Stimulated activated CD4-positive, alpha-beta T cell treated with anti-CD3 and anti-CD28 coated beads, Interleukin-2, amount 100 ng/mL, for 4 hours (primary cell): ENCODE data around the gene MYCBPAP.
A peak's percentile ranks its signal among the peaks of the same experiment; 100 is the strongest.

Source experiments
- DNase-seq: peaks from one replicate; pipeline ENCODE4 v3.0.0-alpha.2; 2020; ENCODE audit warnings: low read depth

MYCBPAP gene, protein sequence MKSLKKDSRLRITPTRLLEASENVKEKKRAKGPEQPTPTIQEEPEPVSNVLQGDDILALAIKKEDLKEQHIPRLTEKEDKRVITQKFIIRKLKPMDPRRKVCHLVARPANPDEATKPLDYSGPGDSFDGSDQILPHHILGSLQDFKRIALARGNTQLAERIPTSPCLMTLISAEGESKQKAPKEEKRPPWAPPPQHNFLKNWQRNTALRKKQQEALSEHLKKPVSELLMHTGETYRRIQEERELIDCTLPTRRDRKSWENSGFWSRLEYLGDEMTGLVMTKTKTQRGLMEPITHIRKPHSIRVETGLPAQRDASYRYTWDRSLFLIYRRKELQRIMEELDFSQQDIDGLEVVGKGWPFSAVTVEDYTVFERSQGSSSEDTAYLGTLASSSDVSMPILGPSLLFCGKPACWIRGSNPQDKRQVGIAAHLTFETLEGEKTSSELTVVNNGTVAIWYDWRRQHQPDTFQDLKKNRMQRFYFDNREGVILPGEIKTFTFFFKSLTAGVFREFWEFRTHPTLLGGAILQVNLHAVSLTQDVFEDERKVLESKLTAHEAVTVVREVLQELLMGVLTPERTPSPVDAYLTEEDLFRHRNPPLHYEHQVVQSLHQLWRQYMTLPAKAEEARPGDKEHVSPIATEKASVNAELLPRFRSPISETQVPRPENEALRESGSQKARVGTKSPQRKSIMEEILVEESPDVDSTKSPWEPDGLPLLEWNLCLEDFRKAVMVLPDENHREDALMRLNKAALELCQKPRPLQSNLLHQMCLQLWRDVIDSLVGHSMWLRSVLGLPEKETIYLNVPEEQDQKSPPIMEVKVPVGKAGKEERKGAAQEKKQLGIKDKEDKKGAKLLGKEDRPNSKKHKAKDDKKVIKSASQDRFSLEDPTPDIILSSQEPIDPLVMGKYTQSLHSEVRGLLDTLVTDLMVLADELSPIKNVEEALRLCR

DNA sequence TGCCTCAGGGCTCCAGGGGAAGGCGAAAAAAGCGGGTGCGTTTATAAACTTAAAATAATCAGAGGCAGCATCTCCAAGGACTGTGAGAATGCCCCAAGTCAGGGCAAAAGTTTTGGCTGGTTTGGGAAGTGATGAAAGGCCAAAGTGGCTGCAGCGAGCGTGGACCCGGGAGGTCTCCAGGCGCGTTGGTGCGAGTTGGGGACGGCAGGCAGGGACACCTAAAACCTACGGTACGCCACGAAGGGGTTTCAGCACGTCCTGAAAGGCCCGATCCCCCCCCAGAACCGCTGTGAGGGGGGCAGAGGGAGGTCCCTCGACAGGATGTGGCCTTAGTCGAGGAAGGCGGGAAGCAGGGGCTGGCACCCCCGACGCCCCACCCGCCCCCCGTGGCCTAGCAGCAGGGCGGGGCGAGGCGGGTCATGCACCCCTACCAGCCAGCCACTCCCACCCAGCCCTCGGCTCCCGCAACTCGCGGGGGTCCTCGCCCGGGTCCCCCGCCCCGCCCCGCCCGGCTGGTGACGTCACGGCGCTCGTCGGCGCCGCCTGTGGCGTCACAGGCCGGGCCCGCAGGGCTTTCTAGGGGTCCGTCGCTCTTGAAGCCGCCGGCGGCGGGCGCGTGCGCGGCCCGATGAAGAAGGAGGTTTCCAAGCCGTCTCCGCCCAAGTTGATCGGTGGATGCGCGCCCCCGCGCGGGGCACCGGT is at the start of gene MYCBPAP:
Gene MYCBPAP (plus strand): TSS at position 569 of the 702 bp plus-strand sequence. CDS start 236 bp downstream, outside the sequence.
- peak; percentile 60 for DNase-seq

DNA sequence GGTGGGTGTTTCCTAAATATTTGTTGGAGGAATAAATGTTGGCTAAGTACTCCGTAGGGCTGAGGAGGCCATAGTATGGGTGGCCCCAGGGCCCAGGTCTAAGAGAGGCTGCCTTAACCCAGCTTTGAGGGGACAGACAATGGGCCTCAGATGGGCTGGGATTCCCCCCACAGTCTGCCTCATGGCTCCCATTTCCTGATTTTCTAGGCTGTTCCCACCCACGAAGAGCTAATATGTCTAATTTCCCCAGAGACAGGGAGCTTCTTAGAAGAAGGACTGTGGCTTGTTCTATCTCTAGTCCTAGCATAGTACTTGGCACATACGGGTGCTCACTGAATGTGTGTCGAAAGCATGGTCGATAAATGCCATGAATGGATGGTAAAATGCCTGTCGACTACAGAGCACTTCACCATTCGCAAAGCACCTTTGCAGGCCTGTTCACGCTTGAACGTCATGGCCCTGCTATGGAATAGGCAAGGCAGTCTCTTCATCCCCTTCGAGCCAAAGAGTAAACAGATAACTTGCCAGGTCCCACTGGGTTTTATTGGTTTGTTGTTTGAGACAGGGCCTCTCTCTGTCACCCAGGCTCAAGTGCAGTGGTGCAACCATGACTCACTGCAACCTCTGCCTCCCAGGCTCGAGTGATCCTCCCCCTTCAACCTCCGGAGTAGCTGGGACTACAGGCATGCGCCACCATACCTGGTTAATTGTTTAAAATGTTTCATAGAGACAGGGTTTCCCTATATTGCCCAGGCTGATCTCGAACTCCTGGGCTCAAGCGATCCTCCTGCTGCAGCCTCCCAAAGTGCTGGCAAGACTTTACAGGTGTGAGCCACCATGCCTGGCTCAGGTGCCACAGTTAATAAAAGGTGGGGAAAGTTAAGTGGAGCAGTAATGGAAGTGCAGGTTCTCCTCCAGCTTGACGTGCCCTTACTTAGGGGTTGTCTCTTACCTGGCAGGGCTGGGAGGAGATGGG is 49.2 kb upstream of the MYCBPAP start:
- DNase-seq = no peak

DNA sequence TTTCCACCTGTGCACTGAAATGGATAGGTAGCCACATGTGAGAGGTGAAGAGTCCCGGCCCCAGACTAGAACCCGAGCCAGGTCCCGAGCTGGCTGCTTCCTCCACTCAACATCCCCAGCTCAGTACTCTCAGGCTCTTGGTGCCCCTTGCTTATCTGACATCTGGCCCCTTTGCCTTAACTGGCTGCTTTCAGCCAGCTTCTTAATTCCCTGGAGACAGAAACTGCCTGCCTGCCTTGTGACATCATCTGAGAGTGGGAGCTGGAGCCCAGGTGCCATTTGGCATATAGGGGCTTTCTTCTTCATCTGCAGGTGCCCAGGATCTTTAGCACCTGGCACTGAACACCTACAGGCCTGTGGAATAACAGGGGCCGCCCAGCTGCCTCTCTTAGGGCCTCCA is 48.5 kb upstream of the MYCBPAP start:
- DNase-seq = no peak

DNA sequence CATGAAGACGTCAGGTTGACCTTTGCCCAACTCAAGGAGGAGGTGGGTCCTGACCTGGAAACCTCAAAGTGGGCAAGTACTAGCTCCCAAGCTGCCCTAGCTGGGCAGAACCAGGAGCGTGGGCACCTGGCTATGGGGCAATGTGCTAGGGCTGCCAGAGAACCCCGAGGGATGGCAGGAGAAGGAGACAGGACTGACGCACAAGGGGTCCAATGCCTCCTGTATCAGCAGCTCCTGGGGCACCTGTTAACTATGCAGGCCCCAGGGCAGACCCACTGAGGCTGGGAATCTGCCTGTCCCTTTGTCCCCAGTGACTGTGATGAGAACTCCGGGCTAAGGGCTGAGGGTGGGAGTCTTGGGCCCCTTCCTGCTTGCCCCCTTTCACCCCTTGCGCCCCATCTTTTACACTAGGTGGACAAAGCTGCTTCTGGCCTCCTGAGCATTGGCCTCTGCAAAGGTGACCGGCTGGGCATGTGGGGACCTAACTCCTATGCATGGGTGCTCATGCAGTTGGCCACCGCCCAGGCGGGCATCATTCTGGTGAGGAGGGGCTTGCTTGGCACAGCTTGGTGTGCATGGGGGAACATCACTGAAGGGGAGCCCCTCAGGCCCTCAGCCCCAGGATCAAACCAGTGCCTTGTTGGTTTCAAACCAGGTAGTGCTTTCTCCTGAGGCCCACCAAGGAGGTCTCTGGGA is 47.3 kb upstream of the MYCBPAP start:
- DNase-seq = no peak

DNA sequence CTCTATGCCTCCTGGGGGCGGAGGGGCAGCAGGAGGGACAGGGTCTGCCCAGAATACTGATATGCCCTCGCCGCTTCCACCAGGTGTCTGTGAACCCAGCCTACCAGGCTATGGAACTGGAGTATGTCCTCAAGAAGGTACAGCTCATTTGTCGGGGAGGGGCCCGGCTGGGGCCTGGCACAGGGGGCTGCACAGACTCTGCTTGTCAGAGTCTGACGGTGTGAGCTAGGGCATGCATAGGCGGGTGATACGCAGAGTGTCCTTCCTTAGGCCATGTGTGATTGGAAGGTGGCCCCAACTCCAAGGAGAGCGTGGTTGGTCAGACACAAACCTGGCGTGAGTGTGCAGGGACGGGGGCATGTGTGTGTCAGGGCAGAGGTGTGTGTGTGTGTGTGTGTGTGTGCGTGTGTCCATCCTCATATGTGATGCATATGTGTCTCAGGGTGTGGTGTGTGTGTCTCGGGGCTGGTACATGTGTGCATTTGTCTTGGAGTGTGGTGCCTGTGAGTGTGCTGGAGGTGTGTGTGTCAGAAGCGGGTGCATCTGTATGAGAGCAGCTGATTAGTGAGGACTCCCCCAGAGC is 46.6 kb upstream of the MYCBPAP start:
- no peak for DNase-seq

DNA sequence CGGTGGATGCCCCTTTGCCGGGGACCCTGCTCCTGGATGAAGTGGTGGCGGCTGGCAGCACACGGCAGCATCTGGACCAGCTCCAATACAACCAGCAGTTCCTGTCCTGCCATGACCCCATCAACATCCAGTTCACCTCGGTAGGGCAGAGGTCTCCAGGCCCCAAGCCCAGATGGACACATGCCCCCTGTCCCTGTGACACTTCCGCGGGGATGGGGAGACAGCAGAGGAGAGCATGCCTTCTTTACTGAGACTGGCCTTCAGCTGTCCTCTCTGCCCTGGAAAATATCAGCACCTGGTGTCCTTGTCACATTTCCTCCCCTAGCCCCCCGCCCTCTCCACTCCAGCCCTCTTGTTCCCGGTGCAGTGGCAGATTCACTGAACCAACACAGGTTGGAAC is 45.8 kb upstream of the MYCBPAP start:
- no peak for DNase-seq

DNA sequence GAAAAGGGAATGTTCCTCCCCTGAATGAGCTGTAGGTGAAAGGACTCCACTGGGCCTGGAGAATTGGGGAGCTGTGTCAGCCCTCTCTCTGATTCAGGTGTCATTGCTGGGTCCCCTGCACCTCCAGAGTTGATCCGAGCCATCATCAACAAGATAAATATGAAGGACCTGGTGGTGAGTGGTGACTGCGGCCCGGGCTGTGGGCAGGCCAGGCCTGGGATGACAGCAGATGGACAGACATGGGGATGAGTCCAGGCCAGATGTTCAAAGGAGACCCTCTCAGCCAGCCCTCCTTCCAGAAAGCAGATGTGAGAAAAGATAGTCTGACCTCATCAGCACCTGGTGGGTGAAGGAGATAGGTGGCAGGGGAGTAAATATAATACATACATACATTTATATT is 44.1 kb upstream of the MYCBPAP start:
- no peak for DNase-seq

DNA sequence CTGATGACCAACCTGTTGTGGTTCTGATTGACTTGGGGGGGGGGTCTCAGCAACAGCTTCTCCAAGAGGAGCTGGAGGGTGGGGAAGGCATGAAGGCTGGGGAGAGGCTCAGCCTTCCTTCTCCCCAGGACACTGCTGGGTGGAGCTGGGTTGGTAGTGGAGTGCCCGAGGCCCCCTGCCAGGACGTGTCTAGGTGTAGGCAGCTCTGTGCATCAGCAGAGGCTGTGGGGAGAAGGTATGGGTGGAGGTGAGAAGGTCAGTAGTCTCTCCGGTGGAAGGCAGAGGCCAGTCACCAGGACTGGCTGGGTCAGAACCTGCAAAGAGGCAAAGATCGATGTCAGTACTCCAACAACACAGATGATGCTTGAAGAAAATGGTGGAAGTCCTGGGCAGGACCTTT is 43.5 kb upstream of the MYCBPAP start:
- no peak for DNase-seq

DNA sequence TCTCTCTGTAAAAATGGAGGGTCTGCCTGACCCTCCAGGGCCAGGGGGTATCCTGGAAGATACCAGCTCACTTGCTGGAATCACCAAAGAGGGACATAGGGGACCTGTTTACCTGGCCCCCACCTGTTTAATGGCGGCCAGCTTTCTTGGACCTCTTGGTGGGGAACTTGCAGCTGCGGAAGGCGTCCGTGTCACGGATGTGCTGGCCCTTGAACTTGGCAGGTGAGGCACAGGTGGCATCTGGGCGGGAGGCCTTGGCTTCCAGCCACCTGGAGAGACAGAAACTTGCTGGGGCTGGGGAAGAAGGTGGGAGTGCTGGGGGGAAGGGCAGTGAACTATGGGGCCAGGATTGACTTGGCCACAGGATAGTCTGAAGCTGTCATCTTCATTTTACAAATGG is 43.1 kb upstream of the MYCBPAP start:
- DNase-seq = no peak

DNA sequence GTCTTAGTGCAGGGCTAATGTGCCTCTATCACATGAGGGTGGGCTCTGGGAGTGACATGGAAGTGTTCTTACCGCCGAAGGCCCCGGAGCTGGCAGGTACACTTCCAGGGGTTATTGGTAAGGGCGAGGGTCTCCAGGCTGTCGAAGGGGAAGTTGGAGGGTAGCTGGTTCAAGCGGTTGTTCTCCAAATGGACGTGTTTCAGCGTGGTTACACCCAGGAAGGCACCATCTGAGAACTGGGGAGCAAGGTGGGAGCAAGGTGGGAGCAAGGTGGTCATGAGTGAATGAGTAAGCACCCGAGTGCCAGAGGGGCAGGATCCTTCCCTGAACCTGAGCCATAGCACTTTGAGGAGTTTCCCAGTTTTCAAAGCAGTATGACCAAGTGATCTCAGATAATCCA is 42.6 kb upstream of the MYCBPAP start:
- no peak for DNase-seq

DNA sequence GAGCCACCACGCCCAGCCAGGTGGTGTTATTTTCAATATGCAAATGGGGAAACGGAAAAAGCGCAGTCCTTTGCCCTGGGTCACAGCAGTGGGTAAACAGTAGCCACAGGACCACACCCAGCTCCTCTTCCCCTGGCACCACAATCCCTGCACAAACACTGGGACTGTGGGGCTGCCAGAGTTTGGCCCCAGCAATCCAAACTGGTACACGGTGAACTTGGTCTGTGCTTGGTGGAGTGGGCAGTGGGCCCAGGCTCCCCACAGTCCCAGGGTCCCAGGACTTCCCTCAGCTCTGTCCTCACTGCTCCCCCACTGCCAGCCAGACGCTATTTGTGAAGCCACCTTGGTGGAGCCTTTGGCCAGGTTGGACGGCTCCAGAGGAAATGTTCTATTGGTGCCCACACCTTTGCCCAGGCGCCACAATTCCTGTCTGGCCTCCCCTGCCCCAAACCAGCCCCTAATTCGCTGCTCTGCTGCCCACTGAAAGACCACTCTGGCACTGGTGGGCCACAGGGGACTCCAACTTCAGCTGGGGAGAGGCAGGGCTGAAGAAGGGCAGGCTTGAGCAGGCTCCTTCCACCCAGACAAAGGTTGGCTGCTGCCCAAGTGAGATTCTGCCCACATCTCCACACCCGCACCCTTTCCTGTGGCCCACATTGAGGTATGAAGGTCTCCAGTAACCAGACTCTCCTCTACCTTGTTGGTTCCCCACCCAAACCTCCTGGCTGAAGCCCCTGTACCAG is 41.7 kb upstream of the MYCBPAP start:
- no peak for DNase-seq

DNA sequence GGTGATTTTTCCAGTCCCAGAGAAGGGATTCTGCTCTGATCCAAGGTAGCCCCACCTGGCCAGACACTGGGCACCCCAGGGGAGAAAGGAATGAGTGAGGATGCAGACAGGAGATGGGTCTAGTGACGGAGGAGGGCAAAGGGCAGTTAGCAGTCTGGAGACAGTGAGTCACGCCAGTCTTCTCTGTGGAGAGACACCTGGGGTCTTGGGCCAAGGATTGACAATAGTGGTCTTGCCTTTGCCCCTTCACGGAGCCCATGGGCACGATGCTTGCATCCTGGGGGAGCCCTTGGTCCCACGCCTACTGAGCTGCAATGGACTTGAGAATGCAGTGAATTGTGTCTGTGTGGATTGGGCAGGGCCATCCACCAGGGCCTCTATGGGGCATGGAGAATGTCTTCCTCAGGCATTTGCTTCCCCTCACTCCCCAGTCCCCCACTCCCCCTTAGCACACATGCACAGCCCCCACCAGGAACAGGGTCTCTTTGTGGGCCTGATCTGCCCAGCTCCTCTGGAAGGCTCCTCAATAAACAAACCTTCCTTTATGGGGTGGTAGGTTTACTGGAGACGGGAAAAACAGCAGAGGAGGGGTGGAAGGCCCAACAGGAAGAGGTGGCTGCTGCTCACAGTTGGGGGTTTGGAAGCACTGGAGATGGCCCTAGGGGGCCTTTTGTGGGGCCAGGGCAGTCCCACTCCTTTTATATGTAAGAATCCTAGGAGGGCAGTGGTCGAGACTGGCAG is 41.0 kb upstream of the MYCBPAP start:
- DNase-seq = no peak

DNA sequence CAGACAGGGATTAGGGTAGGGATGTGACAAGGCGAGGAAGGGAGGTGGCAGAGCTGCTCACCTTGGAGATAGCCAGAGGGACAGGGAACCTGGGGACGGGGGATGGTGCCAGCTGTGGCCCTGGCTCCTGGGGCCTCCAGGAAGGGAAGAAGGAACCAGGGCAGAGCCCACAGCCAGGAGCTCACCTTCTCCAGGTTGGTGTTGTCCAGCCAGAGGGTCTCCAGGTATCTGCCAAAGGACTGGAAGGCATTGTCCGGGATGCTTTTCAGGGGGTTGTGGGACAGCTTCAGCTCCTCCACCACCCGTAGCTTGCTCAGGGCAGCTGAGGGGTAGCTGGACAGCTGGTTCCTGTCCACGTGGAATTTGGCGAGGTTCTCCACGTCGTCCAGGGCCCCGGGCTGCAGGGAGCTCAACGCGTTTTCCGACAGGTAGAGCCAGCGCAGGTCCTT is 40.4 kb upstream of the MYCBPAP start:
- DNase-seq = no peak

DNA sequence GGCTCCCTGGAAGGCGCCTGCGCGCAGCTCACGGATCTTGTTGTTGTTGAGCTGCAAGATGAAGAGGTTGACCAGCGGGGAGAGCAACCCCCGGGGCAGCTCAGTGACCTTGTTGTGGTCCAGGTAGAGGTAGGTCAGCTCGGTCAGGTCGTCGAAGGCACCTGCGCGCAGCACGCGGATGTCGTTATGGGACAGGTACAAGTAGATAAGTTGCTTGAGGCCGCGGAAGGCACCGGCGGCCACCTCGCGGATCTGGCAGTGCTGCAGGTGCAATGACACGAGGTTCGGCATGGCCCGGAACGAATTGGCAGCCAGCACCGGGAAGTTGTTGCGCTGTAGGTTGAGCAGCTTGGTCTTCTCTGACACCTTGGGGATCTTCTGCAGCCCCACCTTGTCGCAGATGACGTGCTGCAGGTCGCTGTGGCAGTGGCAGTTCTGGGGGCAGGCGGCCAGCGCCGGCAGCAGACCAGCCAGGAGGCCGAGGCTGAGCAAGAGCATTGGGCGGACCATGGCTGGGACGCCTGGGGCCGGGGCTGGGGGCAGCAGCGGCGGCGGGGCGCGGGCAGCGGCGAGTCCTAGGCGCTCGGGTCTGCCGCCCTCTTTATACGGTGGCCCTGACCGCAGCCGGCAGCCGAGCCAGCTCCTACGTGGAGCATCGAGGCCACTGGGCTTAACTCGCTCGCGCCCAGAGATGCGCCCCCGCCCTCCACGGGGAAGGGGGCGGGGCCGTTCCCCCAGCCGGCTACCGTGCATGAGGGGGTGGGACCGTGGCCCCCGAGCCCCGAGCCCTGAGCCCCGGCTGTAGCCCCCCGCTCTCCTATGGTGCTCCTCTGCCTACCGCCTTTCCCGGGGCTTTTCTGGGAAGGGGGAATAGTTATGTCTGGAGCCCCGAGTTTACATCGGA is 39.7 kb upstream of the MYCBPAP start, which contains the start of gene CHAD:
Gene CHAD (minus strand): TSS at position 577 of the 904 bp plus-strand sequence. CDS start 67 bp downstream, at position 510.
- no peak for DNase-seq

DNA sequence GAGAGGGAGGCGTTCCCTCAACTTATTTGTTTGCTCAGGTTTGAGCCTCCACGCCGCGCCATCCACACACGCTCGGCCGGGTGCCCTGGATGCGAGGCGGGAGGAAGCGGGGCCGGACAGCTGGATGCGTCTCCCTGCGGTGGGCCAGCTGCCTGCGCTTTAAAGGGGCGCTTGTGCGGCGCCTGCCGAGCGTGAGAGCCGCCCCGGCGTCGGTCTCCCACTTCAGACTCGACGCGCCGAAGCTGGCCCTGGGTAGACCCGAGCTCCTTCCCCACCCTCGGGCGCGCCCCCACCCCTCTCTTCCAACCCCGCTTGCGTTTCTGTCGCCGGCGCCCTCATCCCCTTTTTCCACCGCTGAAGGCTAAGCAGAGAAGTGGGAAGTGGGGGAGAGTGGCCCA is 39.0 kb upstream of the MYCBPAP start:
- DNase-seq = no peak

DNA sequence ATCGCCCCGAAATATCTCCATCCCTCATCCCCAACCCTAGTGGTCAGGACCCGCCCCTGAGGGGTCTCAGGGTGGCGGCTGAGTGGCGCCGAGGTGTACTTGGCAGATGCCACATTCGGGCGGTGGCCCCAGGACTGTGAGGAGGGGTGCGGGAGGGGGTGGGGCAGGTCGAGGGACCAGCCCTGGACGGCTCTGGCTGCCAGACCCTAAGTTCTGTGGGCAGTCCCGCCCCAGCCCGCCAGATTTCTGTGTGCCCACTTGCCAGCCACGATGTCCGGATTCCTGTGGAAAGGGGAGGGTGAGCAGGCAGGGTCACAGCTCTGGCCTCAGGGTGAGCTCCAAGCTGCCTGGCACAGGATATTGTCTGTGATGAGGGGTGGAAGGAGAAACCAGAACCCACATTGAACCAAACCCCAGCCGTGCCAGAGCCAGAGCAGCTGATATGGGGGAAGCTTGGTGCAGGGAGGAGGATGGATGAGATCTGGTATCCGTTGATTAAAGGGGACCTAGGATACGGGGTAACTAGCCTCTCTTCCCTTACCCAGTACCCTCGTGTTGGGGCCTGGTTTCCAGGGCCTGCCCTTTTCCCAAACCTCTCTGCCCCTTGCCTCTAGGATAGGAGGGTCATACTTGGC is 38.5 kb upstream of the MYCBPAP start:
- DNase-seq = no peak

DNA sequence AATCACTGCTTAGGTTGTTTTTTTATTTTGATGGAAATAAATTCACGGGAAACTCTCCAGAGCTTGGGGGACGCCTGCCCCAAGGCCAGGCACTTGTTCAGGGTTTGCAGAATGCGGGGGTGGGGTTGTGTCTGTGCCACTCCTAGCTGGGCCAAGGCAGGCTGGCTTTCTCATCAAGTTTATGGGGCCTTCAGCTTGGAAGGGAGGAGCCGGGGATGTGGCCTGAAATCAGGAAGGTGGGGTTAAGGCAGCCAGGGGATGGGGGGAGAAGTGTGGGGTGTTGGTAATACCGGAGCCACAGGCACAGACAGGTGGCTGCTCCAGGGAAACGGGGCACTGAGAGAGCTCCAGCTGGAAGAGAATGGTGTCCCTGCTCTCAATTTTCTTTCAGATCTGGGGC is 37.8 kb upstream of the MYCBPAP start:
- DNase-seq = no peak
